GM19372 (cell line): ENCODE results near the gene ZNF740.

ENCODE experiments used
- ATAC-seq: cut with Tn5 transposase; IDR thresholded peaks from one replicate; pipeline ENCODE4 v1.9.1; 2021; ENCODE audit warnings: mild to moderate bottlenecking, low read depth, moderate library complexity; ENCODE audit not compliant: unreplicated experiment

ZNF740 gene

GRCh38 chr12:53224061-53224896, 43.8 kb downstream of the ZNF740 start:
- no peak for ATAC-seq

DNA sequence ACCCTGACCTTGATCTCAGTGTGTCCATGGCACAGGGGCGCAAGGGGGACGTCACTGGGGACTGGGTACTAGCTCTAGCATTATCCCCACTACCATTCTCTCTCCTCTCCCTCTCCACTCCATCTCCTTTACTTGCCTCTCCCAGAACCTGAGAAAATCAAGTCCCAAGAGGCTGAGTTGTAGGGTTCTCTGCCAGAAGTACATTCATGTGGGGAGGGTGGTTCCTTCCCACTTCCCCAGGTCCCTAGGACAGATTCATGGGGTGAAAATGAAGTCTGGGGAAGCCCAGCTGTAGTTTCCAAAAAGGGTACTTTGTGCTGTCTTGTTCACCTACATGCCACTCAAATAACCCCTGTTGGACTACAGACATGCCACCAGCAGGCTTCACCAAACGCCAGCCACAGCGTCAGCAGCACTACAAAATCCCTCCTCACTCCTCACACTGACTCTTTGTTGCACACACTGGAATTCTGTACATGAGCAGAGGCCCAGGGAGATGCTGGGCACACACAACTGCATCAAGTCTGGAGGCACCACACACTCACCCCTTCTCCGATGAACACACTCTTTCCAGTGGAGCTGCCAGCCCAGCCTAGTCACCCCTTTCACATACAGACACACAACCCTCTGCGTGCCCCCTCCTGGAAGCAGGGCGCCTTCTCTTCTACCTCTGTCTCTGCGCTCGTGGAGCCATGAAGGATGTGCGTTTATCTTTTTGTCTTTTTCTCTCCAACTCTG, 44.5 kb downstream of the ZNF740 start:
- no peak for ATAC-seq

- no peak for ATAC-seq
These were observed 45.3 kb downstream of the ZNF740 start for GRCh38 chr12:53225635-53226424.

GRCh38 chr12:53226815-53227214, 46.3 kb downstream of the ZNF740 start:
- no peak for ATAC-seq

- ATAC-seq = no peak
These were observed 46.8 kb downstream of the ZNF740 start for GRCh38 chr12:53227341-53227740.

- ATAC-seq = no peak
These were observed 47.3 kb downstream of the ZNF740 start for GRCh38 chr12:53227836-53228235.

DNA sequence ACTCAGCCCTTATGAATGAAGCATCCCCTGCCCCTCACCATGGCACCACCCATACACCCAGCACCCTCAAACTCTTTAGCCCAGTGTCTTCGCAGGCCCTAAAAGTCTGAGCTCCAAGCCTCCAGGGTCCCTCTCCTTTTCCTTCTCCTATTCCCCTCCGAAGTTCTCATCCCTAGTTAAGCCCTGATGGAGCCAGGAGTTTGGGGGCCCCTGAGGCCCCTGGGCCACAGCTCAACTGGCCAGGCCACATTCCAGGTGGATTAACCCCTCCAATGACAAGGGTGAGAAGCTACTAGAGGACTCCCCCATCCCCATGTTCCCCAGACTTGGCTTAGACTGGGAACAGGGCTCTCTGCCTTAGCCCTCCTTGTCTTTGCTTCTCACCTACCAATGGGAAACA, 48.9 kb downstream of the ZNF740 start:
- ATAC-seq = no peak

GRCh38 chr12:53230108-53230845, 49.8 kb downstream of the ZNF740 start:
- ATAC-seq = no peak

DNA sequence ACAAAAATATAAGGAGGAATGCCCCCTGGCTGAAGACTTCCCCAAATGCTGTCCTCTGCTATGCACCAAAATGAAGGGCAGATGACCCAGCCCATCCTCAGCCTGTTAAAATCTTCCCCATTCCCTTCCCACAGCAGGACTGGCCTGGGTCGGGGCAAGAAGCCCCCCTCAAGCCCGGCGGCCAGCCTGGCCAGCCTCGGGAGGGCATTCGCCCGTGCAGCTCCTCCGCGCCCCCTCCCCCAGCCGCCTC, 51.1 kb downstream of the ZNF740 start:
- ATAC-seq = no peak

DNA sequence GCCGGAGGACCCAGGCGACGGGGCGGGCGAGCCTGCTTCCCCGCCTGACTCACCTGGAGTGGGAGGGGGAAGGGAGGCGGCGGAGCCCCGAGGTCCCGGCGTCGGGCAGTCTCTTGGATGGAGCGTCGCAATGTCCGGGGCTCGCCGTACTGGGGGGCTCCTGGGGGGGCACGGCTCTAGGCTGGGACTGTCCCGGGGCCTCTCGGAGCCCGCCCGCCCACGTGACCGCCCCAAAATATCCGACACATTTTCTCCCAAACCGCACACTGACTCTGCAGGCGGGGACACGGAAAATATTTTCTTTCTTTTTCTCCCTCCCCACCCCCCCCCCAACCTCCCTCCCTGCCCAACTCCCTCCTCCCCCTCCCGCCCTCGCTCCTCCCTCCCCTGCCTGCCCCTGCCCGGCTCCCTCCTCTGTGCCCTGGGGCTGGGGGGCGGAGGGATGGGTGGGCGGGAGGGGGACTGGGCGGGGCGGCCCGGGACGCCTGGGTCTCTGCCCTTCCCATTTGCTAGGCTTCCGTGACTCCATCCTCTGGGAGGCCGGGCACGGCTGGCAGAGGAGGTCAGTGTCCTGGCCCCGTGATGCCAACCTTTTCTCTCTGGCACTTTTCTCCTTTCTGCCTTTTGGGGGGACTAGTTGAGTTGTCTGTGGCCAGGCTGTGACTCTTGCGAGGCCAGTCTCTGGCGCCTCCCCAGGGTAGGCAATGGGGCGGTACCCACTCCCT, 51.6 kb downstream of the ZNF740 start, which contains the start of gene RARG:
Gene RARG (minus strand): TSS at position 289 of the 725 bp plus-strand sequence. CDS start 4,664 bp downstream, outside the sequence.
- no peak for ATAC-seq

DNA sequence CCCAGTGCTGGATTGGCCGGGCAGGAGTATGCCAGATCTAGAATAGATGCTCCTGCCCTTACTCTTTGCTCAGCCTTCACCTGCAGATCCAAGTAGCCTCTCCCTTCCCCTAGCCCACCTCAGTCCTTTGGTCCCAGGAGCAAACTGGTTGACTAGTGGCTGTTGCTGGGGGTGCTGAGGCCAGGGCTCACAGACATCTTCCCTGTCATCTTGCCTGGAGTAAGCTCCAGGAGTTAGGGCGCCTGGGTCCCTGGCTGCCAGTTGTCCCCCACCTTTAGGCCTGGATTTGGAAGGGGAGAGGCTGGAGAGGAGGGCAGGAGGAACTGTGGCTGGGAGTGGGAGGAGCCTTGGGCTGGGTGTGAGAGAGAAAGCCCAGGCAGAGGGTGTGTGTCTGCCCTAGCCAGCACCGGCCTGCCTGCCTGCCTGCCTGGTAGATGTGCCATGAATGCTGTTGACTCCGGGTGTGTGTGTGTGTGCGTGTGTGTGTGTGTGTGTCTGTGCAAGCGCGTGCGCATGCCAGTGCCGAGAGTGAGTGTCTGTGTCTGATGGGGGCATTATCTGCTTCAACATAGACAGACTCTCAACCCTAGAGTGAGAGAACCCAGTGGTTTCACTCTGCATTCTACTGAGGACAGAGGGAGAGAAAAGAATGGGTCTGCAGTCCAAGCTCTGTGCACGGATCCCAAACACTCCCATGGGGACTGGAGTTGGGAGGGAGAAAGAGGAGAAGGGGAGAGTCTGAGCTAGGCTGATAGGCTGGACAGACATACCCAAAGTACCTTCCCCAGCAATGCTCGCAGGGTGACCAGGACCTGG, 52.3 kb downstream of the ZNF740 start:
- ATAC-seq = no peak

- ATAC-seq = no peak
These were observed 53.2 kb downstream of the ZNF740 start for GRCh38 chr12:53233671-53234121.

GRCh38 chr12:53234271-53234914, 53.9 kb downstream of the ZNF740 start:
- no peak for ATAC-seq

GRCh38 chr12:53235164-53235563, 54.6 kb downstream of the ZNF740 start:
- ATAC-seq = no peak

DNA sequence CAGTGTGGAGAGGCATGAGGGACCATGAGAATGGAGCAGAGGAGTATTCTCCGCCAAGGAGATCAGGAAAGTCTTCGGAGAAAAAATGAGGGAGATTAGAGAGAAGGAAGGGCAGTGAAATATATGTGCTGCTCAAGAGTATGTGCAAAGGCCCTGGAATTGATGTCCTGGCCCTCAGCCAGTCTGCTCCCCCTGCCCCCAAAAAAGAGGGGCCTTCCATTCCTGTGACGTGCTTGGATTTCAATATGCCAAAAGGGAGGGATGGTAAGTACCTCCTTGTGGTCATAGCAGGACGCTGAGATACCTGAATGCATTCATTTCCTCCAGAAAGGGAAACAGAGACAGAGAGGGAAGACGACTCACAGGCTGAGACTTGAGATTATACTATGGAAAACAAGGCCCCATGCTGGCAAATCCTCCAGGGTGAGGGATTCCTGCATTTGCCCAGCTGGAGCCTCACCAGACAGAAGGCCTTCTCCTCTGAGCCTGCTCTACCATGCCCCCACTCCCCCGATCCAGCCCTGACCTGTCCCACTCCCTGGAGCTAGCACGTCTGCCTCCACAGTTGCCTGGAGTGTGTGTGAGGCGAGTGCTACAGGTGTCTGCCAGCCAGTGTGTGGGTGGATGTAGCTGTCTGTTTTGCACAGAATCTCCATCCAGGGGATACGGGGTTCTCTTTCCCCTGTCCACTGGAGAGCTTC, 55.4 kb downstream of the ZNF740 start:
- ATAC-seq = no peak

- ATAC-seq = no peak
These were observed 56.1 kb downstream of the ZNF740 start for GRCh38 chr12:53236443-53237111.

DNA sequence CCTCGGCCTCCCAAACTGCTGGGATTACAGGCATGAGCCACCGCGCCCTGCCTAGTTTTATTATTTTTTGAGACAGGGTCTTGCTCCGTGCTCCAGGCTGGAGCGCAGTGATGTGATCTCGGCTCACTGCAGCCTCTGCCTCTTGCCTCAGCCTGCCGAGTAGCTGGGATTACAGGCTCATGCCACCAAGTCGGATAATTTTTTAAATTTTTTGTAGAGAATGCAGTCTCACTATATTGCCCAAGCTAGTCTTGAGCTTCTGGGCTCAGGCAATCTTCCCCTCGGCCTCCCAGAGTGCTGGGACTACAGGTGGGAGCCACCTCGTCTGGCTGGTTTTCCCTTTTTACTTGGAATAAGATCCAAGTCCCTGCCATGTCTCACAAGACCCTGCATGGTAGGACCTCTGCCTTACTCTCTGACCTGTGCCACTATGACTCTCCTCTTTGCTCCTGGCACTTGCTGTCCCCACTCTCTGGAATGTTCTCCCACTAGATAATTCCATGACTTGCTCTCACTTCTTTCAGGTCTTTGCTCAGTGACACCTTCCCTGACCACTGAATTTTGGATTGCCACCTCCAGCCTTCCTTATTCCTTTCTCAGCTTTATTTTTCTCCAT, 59.2 kb downstream of the ZNF740 start:
- ATAC-seq = no peak
